ENCODE data around the gene SORCS2. TPM values are rescaled to one million over a fixed set of nuclear protein-coding genes. Genes with fewer than 3 reads are reported as not detected.

Gene SORCS2
- total and polyA plus RNA-seq, 2 of the 8 experiments (the other 6 are each of a cell fraction or from before 2014, with no cell fraction given): 0.36 to 1.8 TPM

GRCh38 chr4:7400671-7401298 is 208.4 kb downstream of the SORCS2 start (continued):
- no peak for TF ChIP-seq TAF7 (optimal IDR thresholded peaks at IDR 0.05; ENCODE audit: borderline replicate concordance, low read depth, low read length)
- TF ChIP-seq ATF3 (IDR thresholded peaks at IDR 0.05; ENCODE audit: insufficient read depth, low read depth, low read length): no peak
- no peak for TF ChIP-seq ZNF274 (IDR thresholded peaks at IDR 0.05; ENCODE audit: borderline replicate concordance, extremely low read depth, low read length)
